Rectal smooth muscle tissue (tissue), 1 donor: Measurements from ENCODE around the gene MOB2.

Experiments used
- H3K27ac ChIP-seq: one replicate; pipeline ENCODE4 v1.7.0; 2013; ENCODE audit warnings: low read depth, low read length, inconsistent platforms
- H3K27me3 ChIP-seq: one replicate; pipeline ENCODE4 v1.7.0; 2013; ENCODE audit warnings: low read length; ENCODE audit not compliant: control insufficient read depth, insufficient read depth
- H3K36me3 ChIP-seq: one replicate; pipeline ENCODE4 v1.7.0; 2013; ENCODE audit warnings: low read length; ENCODE audit not compliant: control insufficient read depth, insufficient read depth
- H3K4me1 ChIP-seq: one replicate; pipeline ENCODE4 v1.7.0; 2013; ENCODE audit warnings: low read length; ENCODE audit not compliant: control insufficient read depth, insufficient read depth
- H3K4me3 ChIP-seq: one replicate; pipeline ENCODE4 v1.7.0; 2013; ENCODE audit warnings: low read length
- H3K9ac ChIP-seq: one replicate; pipeline ENCODE4 v1.7.0; 2013; ENCODE audit warnings: low read length

The MOB2 gene

DNA sequence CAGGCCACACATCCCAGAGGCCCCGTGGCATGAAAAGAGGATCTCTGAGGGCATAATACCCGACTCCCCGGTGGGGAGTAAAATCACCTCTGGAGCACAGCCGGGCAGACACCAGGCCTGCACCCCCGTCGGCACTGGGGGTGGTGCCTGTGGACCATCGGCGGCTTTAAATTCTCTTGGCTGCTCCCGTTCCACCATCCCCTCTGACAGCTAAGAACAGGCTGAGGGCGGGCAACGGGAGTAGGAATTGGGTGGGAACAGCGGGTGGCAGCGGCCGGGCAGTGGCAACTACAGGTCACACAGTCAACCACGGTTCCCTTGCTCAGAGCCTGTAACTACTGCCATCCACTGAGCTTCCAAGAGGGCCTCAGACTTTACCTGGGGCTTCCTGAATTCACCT, 40.2 kb upstream of the MOB2 start:
- no peak overlapping the region for H3K4me3 ChIP-seq
- peaks cover 8% of the 10 kb centered on the region for H3K4me1 ChIP-seq
- no peak overlapping the region for H3K9ac ChIP-seq
- no peaks in the 10 kb centered on the region for H3K36me3 ChIP-seq
- no peak overlapping the region for H3K27ac ChIP-seq
- H3K27me3 ChIP-seq: no peaks in the 10 kb centered on the region

DNA sequence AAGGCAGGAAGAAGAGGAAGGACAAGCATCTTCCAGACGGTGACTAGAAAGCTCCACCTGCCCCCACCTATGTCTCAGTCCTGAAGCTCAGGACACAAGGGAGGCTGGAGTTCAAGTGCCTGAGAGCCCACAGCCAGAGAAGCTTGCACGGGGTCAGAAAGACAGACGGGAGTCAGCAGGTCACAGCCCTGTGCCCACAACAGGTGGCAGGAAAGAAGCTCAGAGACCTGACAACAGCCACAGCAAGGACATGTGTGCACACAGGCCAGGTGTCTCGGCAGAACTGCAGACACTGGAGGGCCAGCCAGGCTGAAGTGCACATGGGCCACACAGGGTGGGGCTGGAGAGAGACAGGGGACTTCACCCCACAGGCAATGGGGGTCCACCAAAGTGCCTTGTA, 37.2 kb upstream of the MOB2 start:
- Histone ChIP-seq H3K36me3 (no peaks in the 10 kb centered on the region), H3K27me3 (no peaks in the 10 kb centered on the region), H3K9ac (no peak overlapping the region), H3K4me1 (no peaks in the 10 kb centered on the region), H3K4me3 (no peak overlapping the region), H3K27ac (no peak overlapping the region)

DNA sequence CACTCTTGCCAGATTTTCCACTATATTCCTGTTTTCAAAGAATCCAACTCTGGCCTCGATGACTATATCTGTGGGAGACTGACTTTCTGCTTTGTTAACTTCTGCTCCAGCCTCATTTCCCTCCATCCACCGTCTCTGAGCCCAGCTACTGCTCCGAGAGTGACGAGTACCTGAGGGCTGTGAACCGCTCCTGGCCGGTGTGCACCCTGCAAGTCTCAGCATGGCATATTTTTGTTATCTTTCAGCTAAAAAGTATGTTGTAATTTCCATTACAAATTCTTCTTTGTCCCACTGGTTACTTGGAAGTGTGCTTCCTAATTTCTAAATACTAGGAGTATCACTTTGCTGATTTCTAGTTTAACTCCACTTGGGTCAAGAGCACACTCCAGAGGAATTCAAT, 36.5 kb upstream of the MOB2 start:
- Histone ChIP-seq H3K9ac (no peak overlapping the region), H3K4me3 (no peak overlapping the region), H3K27ac (no peak overlapping the region), H3K27me3 (no peaks in the 10 kb centered on the region), H3K4me1 (no peaks in the 10 kb centered on the region), H3K36me3 (no peaks in the 10 kb centered on the region)

DNA sequence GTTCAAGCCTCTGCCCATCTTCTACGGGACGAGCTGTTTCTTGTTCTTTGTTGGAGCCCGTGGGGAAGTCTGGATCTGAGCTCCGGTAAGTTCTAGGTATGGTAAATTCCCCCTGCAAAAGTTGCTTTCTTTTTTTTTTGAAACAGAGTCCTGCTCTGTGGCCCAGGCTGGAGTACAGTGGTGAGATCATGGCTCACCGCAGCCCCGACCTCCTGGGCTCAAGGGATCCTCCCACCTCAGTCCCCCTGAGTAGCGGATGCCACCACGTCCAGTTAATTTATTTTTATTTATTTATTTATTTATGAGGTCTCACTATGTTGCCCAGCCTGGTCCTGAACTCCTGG, 35.5 kb upstream of the MOB2 start:
- Histone ChIP-seq H3K4me3 (no peak overlapping the region), H3K27me3 (no peaks in the 10 kb centered on the region), H3K27ac (no peak overlapping the region), H3K4me1 (no peaks in the 10 kb centered on the region), H3K36me3 (no peaks in the 10 kb centered on the region), H3K9ac (no peak overlapping the region)

DNA sequence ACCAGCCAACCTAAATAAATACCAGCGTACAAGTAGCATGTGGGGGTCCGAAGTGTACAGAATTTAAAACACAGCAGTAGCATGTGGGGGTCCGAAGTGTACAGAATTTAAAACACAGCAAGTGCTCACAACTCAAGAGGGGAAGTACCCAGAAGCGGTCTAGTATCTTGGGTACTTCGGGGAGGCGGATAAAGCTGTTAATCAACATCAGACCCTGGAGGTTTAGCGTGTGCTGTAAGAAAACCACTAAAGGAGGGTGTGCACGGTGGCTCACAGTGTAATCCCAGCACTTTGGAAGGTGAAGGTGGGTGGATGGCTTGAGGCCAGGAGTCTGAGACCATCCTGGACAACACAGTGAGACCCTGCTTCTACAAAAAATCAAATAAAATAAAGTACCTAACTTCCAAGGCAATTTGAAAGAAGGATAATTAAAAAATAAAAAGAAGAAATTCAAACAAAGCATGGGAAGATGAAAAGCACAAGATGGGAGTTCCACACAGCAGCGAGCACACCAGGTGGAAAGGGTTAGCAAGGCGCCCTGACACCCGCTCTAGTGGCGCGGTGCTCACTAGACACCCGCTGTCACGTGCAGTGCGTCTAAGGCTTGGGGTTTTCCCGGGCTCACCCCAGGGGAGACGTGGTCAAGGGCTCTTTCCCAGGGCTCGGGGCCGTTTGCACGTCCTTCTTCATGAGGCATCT, 35.0 kb upstream of the MOB2 start:
- H3K4me1 ChIP-seq: no peaks in the 10 kb centered on the region
- H3K27me3 ChIP-seq: no peaks in the 10 kb centered on the region
- no peak overlapping the region for H3K9ac ChIP-seq
- H3K4me3 ChIP-seq: no peak overlapping the region
- H3K36me3 ChIP-seq: no peaks in the 10 kb centered on the region
- no peak overlapping the region for H3K27ac ChIP-seq

DNA sequence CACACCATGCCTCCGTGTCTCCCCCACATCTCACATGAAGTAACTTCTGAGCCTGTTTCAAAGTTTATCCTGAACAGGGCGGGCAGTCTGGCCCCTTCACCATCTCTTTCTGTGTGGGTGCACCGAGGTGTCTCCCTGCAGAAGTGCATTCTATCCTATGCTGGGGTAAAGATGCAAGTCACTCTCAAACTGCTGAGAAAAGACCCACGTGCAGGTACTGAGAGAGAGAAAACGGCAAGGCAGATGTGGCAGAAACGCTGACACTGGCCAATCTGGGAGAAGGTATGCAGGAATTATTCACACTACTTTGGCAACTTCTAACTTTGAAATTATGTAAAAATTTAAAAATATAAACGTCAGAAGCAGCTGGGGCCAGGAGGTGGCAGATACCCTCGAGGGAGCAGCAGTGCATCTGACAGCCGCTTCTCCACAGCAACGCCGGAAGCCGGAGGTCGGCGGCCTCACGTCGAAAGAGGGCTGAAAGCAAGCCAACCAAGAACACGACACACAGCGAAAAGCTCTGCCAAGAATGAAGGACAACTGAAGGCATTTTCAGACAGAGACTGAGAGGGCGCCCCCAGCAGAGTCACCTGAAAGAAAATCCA, 34.2 kb upstream of the MOB2 start:
- peaks cover 1% of the 10 kb centered on the region for H3K4me1 ChIP-seq
- no peak overlapping the region for H3K4me3 ChIP-seq
- H3K9ac ChIP-seq: no peak overlapping the region
- no peaks in the 10 kb centered on the region for H3K36me3 ChIP-seq
- no peaks in the 10 kb centered on the region for H3K27me3 ChIP-seq
- no peak overlapping the region for H3K27ac ChIP-seq

DNA sequence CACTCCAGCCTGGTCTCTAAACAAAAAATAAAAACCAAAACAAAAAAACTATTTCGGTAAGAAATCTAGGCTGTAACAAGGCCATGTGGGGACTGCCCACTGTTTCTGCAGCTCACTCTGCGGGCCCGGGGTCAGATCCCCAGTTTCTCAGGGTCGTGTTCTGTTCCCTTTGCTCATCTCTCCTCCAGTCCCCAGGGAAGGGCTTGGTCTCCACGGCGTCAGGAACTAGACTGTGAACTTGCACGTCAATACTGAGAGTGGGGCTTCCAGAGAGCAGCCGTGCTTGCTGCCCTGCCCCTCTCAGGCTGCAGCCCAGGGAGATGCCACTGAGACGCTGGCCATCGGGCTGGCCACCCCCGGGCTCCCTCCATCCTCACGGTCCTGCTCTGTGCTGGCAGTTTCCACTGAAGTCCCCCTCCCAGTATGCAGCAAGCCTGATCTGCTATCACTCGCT, 33.7 kb upstream of the MOB2 start:
- H3K27ac ChIP-seq: no peak overlapping the region
- peaks cover 6% of the 10 kb centered on the region for H3K4me1 ChIP-seq
- H3K36me3 ChIP-seq: no peaks in the 10 kb centered on the region
- H3K27me3 ChIP-seq: no peaks in the 10 kb centered on the region
- H3K9ac ChIP-seq: no peak overlapping the region
- no peak overlapping the region for H3K4me3 ChIP-seq

DNA sequence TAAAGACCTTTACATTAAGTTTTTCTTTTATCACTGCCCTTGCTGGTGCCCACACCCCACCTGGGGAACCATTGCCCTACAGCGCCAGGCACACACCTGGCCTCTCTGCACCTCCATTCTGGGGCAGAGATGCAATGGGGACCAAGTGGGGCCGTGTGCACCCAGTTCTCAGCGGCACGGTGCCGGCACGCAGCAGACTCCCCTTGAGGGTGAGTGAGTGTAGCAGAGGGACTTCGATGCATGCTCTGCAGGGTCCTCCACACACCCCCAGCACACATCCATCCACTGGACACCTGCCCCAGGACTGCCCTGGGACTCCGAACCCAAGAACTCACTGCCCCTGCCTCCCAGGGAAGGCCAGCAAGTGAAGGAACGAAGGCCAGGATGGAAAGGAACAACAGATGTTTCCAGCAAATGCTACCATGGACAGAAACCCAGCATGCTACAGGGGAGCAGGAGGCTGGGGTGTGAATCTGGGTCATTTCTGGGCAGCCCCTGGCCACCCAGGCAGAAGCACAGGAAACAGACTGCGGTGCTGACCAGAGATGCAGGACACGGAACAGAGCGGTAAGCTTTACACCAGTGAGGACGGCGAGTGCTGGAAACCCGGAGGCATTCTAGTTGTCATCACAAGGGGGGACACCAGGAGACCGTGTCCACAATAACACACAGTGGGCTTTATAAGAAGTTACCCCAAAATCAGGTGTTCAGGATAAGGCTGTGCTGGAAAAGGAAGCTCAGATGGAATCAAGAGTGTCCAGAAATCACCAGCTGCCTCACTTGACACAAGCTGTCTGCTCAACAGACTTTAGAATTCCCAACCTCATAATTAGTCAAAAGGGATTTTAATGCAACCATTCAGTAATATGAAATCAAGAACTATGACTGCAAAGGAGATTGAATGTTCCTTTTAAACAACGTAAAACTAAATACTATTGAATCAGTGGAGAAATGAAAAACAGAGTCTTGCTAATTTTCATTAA, 32.7 kb upstream of the MOB2 start:
- H3K9ac ChIP-seq: no peak overlapping the region
- H3K36me3 ChIP-seq: no peaks in the 10 kb centered on the region
- H3K4me1 ChIP-seq: peaks cover 15% of the 10 kb centered on the region
- H3K27ac ChIP-seq: no peak overlapping the region
- no peaks in the 10 kb centered on the region for H3K27me3 ChIP-seq
- no peak overlapping the region for H3K4me3 ChIP-seq

DNA sequence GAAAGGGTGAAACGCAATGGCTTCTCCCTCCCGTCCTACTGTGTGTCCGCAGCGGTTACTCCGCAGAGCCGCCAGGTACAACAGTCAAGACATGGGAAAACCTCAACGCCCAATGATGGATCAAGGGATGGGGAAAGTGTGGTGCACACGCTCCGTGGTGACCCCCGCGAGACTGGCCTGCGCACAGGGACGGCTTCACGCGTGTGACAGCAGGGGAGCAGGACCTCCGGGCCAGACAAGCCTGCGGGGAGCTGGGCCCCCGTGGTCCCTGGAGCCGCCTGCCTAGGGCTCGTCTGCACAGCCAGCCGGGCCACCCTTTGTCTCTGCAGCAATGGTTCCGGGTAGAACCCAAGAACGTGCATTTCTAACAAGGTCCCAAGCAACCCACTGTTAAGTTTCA, 31.7 kb upstream of the MOB2 start:
- no peak overlapping the region for H3K27ac ChIP-seq
- peaks cover 18% of the 10 kb centered on the region for H3K4me1 ChIP-seq
- no peak overlapping the region for H3K4me3 ChIP-seq
- no peaks in the 10 kb centered on the region for H3K36me3 ChIP-seq
- H3K9ac ChIP-seq: no peak overlapping the region
- no peaks in the 10 kb centered on the region for H3K27me3 ChIP-seq

DNA sequence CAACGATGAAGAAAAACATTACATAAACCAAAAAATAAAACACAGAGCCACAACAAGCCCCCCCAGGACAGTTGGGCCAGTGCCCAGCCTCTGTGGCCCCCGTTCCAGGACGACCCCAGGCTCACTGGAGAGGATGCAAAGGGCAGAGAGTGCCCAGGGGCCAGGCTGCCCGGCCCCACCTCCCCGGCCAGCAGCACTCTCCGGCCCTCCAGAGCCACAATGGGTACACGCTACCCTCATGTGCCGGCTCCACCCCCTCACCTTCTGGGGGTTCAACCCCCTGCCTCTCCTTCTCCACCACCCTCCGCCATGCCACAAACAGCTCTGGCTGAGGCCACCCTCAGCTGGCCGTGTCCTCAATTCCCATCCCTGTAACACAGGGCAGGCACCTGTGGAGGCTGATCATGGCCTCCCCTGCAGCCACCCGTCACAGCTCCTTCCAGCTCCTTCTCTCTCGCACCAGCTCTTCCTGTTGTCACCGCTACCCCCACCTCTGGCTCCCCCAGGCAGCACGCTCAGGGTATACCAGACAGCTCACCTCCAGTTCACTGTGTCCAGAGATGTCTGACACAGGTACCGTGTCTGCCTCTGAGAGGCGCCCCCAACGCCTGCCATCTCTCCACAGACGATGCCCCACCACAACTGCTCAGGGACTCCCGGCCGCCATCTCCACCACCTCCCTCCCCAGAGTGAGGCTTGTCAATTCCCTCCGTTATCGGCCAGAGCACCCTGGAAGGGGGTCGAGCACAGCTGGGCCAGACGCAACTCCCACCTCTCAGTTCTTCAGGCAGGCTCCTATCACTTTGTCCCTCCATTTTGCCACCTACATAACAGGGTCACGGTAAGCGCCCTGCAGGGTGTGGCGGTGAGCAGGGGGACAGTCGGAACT, 30.8 kb upstream of the MOB2 start:
- H3K27me3 ChIP-seq: no peaks in the 10 kb centered on the region
- no peak overlapping the region for H3K9ac ChIP-seq
- H3K36me3 ChIP-seq: no peaks in the 10 kb centered on the region
- H3K27ac ChIP-seq: no peak overlapping the region
- no peak overlapping the region for H3K4me3 ChIP-seq
- H3K4me1 ChIP-seq: peaks cover 18% of the 10 kb centered on the region

DNA sequence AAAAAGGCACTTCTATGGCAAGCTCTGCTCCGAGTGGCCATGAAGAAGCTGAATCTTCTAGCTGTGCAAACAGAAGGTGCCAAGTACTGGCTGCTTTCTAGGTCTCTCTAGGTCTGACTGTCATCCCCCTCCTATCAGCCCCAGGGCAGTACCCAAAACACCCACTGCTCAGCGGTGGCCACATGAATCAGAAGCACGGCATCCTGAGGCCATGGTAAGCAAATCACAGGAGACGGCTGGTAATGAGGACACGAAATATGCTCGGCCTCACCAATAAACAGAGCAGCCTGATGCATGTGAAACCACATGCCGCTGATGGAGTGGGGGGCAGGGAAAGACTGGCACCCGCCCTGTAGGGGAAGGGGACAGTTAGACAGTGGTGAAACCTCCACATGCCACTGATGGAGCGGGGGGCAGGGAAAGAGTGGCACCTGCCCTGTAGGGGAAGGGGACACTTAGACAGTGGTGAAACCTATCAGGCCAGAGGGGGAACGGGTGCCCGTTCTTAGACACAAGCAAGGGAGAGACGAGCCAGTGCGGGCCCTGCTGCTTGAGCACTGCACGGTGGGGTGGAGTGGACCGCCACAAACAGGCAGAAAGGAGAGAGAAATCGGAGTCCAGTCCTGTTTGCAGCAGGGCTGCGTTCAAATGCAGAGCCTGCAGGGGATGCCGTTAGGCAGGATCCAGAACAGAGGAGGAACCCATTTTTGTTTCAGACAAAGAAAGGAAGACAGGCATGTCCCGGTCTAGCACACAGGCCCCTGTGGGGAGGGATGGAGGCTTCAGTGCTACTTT, 29.9 kb upstream of the MOB2 start:
- Histone ChIP-seq H3K27me3 (no peaks in the 10 kb centered on the region), H3K27ac (no peak overlapping the region), H3K4me3 (no peak overlapping the region), H3K9ac (no peak overlapping the region), H3K36me3 (no peaks in the 10 kb centered on the region), H3K4me1 (peaks cover 18% of the 10 kb centered on the region)
